ENCODE results near the gene ALG14.

ALG14 gene

DNA sequence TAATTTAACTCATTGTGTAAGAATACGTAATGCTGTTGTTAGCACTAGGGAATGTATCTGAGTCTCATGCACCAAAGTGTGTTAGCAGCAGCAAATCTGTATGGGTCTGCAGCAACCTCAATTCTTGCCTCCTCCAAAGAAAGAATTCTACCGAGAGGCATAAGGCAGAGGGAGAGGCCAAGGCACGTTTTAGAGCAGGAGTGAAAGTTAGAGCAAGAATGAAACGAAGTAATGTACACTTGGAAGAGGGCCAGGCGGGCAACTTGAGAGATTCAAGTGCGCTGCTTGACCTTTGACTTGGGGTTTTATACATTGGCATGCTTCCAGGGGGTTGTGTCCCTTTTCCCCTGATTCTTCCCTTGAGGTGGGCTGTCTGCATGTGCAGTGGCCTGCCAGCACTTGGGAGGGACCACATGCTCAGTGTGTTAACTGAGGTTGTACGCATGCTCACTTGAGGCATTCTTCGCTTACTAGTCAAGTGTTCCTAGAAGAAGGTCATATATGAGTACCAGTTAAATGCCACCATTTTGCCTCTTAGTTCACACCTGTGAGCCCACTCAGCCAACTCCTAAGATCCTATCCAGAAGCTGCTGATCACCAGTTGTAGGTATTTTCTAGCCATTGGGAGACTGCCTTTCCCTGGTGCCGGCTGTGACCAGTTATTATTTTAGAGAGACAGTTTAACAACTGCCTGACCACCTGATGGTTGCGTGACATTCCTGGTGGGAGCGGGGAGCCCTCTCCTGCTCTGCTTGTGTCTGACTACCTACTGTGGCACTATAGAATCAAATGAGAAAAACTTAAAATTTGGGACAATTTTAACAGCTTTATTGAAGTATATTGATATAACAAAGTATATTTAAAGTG lies 143.2 kb downstream of the ALG14 start:
- Histone ChIP-seq H3K4me1 (ENCODE audit: control extremely low read depth in 1 of 4, control insufficient read depth in 4 of 4, insufficient read depth in 4 of 4, low read length in 3 of 4) (peaks cover 0 to 26% (median 21%) of the 10 kb centered on the region in 4 experiments), H3K36me3 (ENCODE audit: control insufficient read depth in 4 of 4, insufficient read depth in 4 of 4, low read length in 3 of 4) (no peaks in the 10 kb centered on the region), H3K27ac (ENCODE audit: insufficient read depth in 1 of 2, low read depth in 1 of 2, low read length in 2 of 2, poor library complexity in 1 of 2, severe bottlenecking in 2 of 2) (no peak overlapping the region), H3K9me3 (ENCODE audit: control extremely low read depth in 1 of 5, control insufficient read depth in 4 of 5, insufficient read depth in 2 of 5, low read depth in 1 of 5, low read length in 4 of 5) (no peaks in the 10 kb centered on the region), H3K4me3 (ENCODE audit: control insufficient read depth in 1 of 7, extremely low read depth in 1 of 7, insufficient read depth in 4 of 7, low read depth in 2 of 7, low read length in 6 of 7) (no peak overlapping the region), H3K27me3 (replicated peaks in 2 of 5; ENCODE audit: control insufficient read depth in 4 of 5, insufficient read depth in 5 of 5, low read length in 4 of 5) (peaks cover 0 to 18% (median 4%) of the 10 kb centered on the region in 5 experiments)
- CTCF ChIA-PET = interaction anchor here (1.1 kb wide), 1 partner anchor 108 kb away, joined by 3 read pairs; no protein-coding TSS in a partner anchor
- 98% methylated on average over 9 of the region's 11 CpGs for WGBS (ENCODE audit: insufficient coverage)
- no peak for DNase-seq
- POLR2A ChIA-PET = no interaction called here

DNA sequence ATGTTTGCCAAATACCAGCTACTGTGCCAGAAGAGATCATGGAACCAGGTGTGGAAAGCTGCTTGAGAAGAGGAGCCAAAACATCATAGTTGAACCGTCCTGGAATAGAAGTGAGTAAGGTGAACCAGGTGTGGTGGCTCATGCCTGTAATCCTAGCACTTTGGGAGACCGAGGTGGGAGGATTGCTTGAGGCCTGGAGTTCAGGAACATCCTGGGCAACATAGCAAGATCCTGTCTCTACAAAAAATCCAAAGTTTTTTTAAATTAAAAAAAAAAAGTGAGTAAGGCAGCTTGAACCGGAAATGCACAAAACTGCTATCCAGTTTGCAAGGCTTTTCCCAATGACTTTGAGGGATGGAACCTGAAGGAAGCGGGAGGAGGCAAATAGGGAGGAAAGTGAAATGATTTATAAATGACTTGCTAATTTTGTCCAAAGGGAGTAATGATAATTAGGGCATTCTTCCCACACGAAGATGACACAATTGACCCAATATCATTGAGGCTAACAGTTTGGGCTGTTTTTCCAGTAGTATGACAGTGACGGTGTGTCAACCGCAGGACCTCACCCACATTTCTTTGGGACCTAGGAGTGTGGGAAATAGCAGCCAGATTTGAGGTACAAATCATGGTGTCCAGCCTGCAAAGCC lies 144.3 kb downstream of the ALG14 start:
- Histone ChIP-seq H3K27ac (ENCODE audit: insufficient read depth in 1 of 2, low read depth in 1 of 2, low read length in 2 of 2, poor library complexity in 1 of 2, severe bottlenecking in 2 of 2) (no peak overlapping the region), H3K27me3 (replicated peaks in 2 of 5; ENCODE audit: control insufficient read depth in 4 of 5, insufficient read depth in 5 of 5, low read length in 4 of 5) (peaks cover 0 to 19% (median 4%) of the 10 kb centered on the region in 5 experiments), H3K4me1 (ENCODE audit: control extremely low read depth in 1 of 4, control insufficient read depth in 4 of 4, insufficient read depth in 4 of 4, low read length in 3 of 4) (peaks cover 0 to 26% (median 21%) of the 10 kb centered on the region in 4 experiments), H3K36me3 (ENCODE audit: control insufficient read depth in 4 of 4, insufficient read depth in 4 of 4, low read length in 3 of 4) (no peaks in the 10 kb centered on the region), H3K9me3 (ENCODE audit: control extremely low read depth in 1 of 5, control insufficient read depth in 4 of 5, insufficient read depth in 2 of 5, low read depth in 1 of 5, low read length in 4 of 5) (no peaks in the 10 kb centered on the region), H3K4me3 (ENCODE audit: control insufficient read depth in 1 of 7, extremely low read depth in 1 of 7, insufficient read depth in 4 of 7, low read depth in 2 of 7, low read length in 6 of 7) (no peak overlapping the region)
- DNase-seq = no peak
- WGBS (ENCODE audit: insufficient coverage) = 98% methylated on average over 5 of the region's 7 CpGs
- ChIA-PET CTCF (interaction anchor here (0.5 to 1.9 kb wide), 3 partner anchors 74 to 130 kb away, joined by 3 to 4 read pairs (median 4); no protein-coding TSS in a partner anchor), POLR2A (no interaction called here)

DNA sequence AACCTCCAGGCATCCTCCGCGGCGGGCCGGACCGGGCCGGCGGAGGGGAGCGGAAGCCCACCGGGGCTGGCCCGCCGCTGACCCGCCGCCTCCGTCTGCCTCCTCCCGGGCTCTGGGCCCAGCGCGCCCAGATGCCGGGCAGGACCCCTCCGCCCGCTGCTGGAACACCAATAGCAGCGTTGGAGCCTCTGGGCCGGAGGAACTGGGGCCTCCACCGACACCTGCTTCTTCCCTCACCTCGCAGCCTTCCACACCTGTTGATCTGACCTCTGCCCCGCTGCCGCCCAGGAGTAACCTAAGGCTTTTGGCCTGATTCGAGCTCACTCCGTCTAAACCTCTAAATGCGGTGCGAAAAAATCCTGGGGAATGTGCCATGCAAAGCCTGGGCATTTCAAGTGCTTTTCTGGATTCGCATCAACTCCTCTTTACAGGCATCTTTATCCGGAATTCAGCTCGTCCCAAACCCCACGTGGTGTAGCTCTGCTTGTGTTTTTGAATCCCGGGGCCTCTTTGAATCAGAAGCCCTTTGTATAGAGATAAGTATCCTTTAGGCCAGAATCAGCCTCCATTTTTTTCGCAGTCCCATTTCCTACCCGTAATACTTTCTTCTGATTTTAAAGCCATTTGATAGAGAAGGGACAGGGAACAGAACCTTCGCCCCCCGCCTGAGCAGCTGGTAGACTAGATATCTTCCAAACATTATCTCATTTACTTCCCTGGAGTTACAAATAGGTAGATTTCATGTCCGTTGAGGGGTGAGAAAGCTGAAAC lies 145.2 kb downstream of the ALG14 start:
- WGBS (ENCODE audit: insufficient coverage) = 19% methylated on average over 38 of the region's 40 CpGs
- Histone ChIP-seq H3K9me3 (ENCODE audit: control extremely low read depth in 1 of 5, control insufficient read depth in 4 of 5, insufficient read depth in 2 of 5, low read depth in 1 of 5, low read length in 4 of 5) (no peaks in the 10 kb centered on the region), H3K36me3 (ENCODE audit: control insufficient read depth in 4 of 4, insufficient read depth in 4 of 4, low read length in 3 of 4) (no peaks in the 10 kb centered on the region), H3K27me3 (replicated peaks in 2 of 5; ENCODE audit: control insufficient read depth in 4 of 5, insufficient read depth in 5 of 5, low read length in 4 of 5) (peaks cover 0 to 19% (median 4%) of the 10 kb centered on the region in 5 experiments), H3K4me1 (ENCODE audit: control extremely low read depth in 1 of 4, control insufficient read depth in 4 of 4, insufficient read depth in 4 of 4, low read length in 3 of 4) (peaks cover 0 to 27% (median 21%) of the 10 kb centered on the region in 4 experiments), H3K27ac (ENCODE audit: insufficient read depth in 1 of 2, low read depth in 1 of 2, low read length in 2 of 2, poor library complexity in 1 of 2, severe bottlenecking in 2 of 2) (no peak overlapping the region), H3K4me3 (ENCODE audit: control insufficient read depth in 1 of 7, extremely low read depth in 1 of 7, insufficient read depth in 4 of 7, low read depth in 2 of 7, low read length in 6 of 7) (peak overlapping the region; percentile 18 to 83 (median 59))
- DNase-seq = peak in 2 of 3 donors; percentile 1 to 7
- ChIA-PET CTCF (interaction anchor here (0.9 to 1.9 kb wide), 3 partner anchors 73 to 121 kb away, joined by 3 to 5 read pairs (median 4); no protein-coding TSS in a partner anchor), POLR2A (no interaction called here)

DNA sequence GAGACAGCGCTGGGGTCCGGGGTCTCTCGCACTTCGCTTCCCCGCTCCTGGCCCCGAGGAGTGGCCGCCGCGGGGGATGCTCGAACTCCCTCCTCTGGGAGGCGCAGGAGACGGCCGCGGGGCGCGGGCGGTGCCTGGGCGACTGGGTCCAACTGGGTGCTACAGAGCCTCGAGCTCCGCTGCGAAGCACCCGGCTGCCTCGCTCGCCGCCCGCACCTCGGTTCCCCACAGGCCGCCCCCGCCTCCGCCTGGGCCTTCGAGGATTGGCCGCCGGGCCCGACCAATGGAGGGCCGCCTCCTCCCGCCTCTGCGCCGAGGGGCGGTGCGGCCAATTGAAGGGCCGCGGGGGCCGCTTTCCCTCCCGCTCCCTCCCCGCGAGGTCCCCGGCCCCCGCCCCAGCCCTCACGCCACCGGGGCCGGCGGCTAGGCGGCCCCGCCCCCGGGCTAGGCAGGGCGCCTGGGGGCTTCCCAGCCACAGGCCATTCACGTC lies 145.8 kb downstream of the ALG14 start, which contains the start of gene CNN3:
Gene CNN3 (minus strand): TSS at position 196 of the 490 bp plus-strand sequence. CDS start 216 bp downstream, outside the sequence.
- H3K36me3 ChIP-seq (ENCODE audit: control insufficient read depth in 4 of 4, insufficient read depth in 4 of 4, low read length in 3 of 4) = no peaks in the 10 kb centered on the region
- H3K27ac ChIP-seq (ENCODE audit: insufficient read depth in 1 of 2, low read depth in 1 of 2, low read length in 2 of 2, poor library complexity in 1 of 2, severe bottlenecking in 2 of 2) = no peak within 1 kb of the TSS
- ChIA-PET POLR2A (no interaction called here), CTCF (interaction anchor here (0.9 to 1.9 kb wide), 3 partner anchors 73 to 121 kb away, joined by 3 to 5 read pairs (median 4); no protein-coding TSS in a partner anchor)
- H3K27me3 ChIP-seq (replicated peaks in 2 of 5; ENCODE audit: control insufficient read depth in 4 of 5, insufficient read depth in 5 of 5, low read length in 4 of 5) = peaks cover 0 to 19% (median 4%) of the 10 kb centered on the region in 5 experiments
- WGBS (ENCODE audit: insufficient coverage) = under 1% methylated on average over 43 of the region's 57 CpGs
- peaks cover 0 to 30% (median 21%) of the 10 kb centered on the region in 4 experiments for H3K4me1 ChIP-seq (ENCODE audit: control extremely low read depth in 1 of 4, control insufficient read depth in 4 of 4, insufficient read depth in 4 of 4, low read length in 3 of 4)
- peak; percentile 77 to 91 (median 90) for DNase-seq
- H3K9me3 ChIP-seq (ENCODE audit: control extremely low read depth in 1 of 5, control insufficient read depth in 4 of 5, insufficient read depth in 2 of 5, low read depth in 1 of 5, low read length in 4 of 5) = no peaks in the 10 kb centered on the region
- H3K4me3 ChIP-seq (ENCODE audit: control insufficient read depth in 1 of 7, extremely low read depth in 1 of 7, insufficient read depth in 4 of 7, low read depth in 2 of 7, low read length in 6 of 7) = peak within 1 kb of the TSS; percentile 60 to 83 (median 79)

DNA sequence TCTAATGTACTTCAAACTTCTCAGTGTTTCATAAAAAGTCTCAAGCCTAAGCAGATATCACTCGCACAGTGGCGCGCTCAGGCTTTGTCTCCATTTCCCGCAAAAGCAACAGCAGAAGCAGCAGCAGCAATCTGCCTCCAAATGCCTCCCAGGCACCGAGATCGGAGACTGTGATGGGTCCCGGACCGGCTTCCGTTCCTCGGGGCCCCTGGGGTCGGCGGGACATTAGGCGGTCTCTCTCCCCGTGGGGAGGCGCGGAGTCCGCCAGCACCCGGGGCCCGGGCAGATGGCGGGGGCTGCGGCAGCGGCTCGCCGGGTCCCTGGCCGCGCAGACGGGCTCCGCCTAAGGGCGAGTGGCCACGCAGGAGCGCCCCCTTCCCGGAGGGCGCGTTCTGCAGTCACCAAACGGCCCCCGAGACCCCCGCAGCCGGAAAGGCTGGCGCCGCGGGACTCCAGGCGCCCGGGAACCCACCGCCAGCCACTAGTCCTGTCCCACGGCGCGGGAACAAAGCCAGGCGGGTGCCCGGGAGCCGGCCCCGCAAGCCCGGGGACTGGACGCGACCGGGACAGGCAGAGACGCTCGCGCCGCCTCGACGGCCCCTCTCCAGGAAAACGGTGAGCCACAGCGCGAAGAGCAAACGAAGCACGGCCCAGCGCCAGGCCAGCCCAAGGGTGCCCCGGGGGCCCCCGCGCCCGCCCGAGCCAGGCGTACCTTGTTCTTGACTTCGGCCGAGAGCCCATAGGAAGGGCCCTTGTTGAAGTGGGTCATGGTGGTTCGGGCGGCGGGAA lies 146.4 kb downstream of the ALG14 start:
- H3K36me3 ChIP-seq (ENCODE audit: control insufficient read depth in 4 of 4, insufficient read depth in 4 of 4, low read length in 3 of 4) = no peaks in the 10 kb centered on the region
- H3K4me3 ChIP-seq (ENCODE audit: control insufficient read depth in 1 of 7, extremely low read depth in 1 of 7, insufficient read depth in 4 of 7, low read depth in 2 of 7, low read length in 6 of 7) = peak overlapping the region; percentile 60 to 83 (median 79)
- H3K27ac ChIP-seq (ENCODE audit: insufficient read depth in 1 of 2, low read depth in 1 of 2, low read length in 2 of 2, poor library complexity in 1 of 2, severe bottlenecking in 2 of 2) = no peak overlapping the region
- CTCF ChIA-PET = interaction anchor here (1.0 kb wide), 1 partner anchor 72 kb away, joined by 3 read pairs; no protein-coding TSS in a partner anchor
- peaks cover 0 to 19% (median 4%) of the 10 kb centered on the region in 5 experiments for H3K27me3 ChIP-seq (replicated peaks in 2 of 5; ENCODE audit: control insufficient read depth in 4 of 5, insufficient read depth in 5 of 5, low read length in 4 of 5)
- 0% methylated on average over 62 of the region's 78 CpGs for whole genome bisulfite sequencing (ENCODE audit: insufficient coverage)
- no peaks in the 10 kb centered on the region for H3K9me3 ChIP-seq (ENCODE audit: control extremely low read depth in 1 of 5, control insufficient read depth in 4 of 5, insufficient read depth in 2 of 5, low read depth in 1 of 5, low read length in 4 of 5)
- peaks cover 0 to 30% (median 21%) of the 10 kb centered on the region in 4 experiments for H3K4me1 ChIP-seq (ENCODE audit: control extremely low read depth in 1 of 4, control insufficient read depth in 4 of 4, insufficient read depth in 4 of 4, low read length in 3 of 4)
- POLR2A ChIA-PET = no interaction called here
- DNase-seq = peak; percentile 50 to 70 (median 63)

All from common myeloid progenitor, CD34-positive (primary cell).